Type B pancreatic cell (in vitro differentiated cells): ENCODE results near the gene GPR42. TPM values are rescaled to one million over a fixed set of nuclear protein-coding genes. Genes with fewer than 3 reads are reported as not detected.
"Not testable (repeated sequence)": the region's sequence is repeated elsewhere in the genome, so short reads cannot be mapped to it uniquely, and the experiment has no call there.

Source experiments
- DNase-seq: peaks from one replicate; pipeline ENCODE4 v3.0.0; 2021; ENCODE audit warnings: mixed read lengths; ENCODE audit not compliant: unreplicated experiment; ENCODE audit errors: extremely low spot score
- H3K27ac Mint-ChIP-seq: 2 replicates; pipeline ENCODE4 v1.8.0; 2021; ENCODE audit warnings: mild to moderate bottlenecking, mixed read lengths
- H3K27me3 Mint-ChIP-seq: 2 replicates; pipeline ENCODE4 v1.8.0; 2021; ENCODE audit warnings: mixed read lengths
- H3K36me3 Mint-ChIP-seq: 2 replicates; pipeline ENCODE4 v1.8.0; 2021; ENCODE audit warnings: mixed read lengths
- H3K4me1 Mint-ChIP-seq: one replicate; pipeline ENCODE4 v1.8.0; 2021; ENCODE audit warnings: mixed read lengths; ENCODE audit not compliant: unreplicated experiment
- H3K4me3 Mint-ChIP-seq: 2 replicates; pipeline ENCODE4 v1.8.0; 2021; ENCODE audit warnings: mild to moderate bottlenecking, mixed read lengths
- H3K9me3 Mint-ChIP-seq: 2 replicates; pipeline ENCODE4 v1.8.0; 2021; ENCODE audit warnings: mixed read lengths
- total RNA-seq: library from RNA; stranded (reverse); gene quantifications from 2 replicates; pipeline ENCODE4 v1.2.1, GENCODE V29; 2021; ENCODE audit warnings: low replicate concordance
- TF ChIP-seq, protein P1 (sequence below): fragments of 200-600 bp; sonication (generic); conservative IDR thresholded peaks from 2 replicates; pipeline ENCODE4 v1.5.0; 2021; ENCODE audit warnings: antibody characterized with exemption, mild to moderate bottlenecking

The GPR42 gene
- total RNA-seq, 1 donor from 2014 or later, result not detected

DNA sequence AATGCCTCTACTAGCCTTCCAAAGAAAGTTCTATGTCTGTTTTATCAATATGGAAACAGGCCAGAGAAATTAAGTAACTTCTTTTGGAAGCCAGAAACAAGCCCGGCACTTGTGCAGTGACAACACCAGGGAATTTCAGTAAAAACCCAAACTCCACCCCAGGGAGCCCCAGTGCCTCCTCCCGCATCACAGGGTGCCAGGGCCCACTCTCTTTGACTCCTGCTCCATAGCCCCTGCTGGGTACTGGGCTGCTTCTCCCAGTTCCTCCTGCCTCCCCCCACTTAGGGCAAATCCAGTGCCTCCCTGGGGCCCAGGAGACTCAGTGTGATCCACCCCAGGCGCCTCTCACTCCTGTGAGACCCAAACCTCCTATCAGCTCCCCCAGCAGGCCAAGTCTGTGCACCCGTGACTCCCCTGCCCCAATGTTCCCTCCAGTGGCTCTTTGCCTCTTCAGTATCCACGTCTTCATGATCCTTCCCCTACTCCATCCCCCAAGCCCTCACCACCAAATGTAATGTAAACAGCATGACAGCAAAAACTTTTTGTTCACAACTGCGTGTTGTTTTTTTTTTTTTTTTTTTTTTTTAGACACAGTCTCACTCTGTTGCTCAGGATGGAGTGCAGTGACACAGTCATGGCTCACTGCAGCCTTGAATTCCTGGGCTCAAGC lies 14.9 kb upstream of the GPR42 start:
- H3K36me3 Mint-ChIP-seq, result no peaks in the 10 kb centered on the region
- H3K4me1 Mint-ChIP-seq, result peaks cover 10% of the 10 kb centered on the region
- H3K4me3 Mint-ChIP-seq, result no peak overlapping the region
- H3K9me3 Mint-ChIP-seq, result no peaks in the 10 kb centered on the region
- H3K27ac Mint-ChIP-seq, result no peak overlapping the region
- H3K27me3 Mint-ChIP-seq, result peaks cover 5% of the 10 kb centered on the region
- TF ChIP-seq, protein P1, sequence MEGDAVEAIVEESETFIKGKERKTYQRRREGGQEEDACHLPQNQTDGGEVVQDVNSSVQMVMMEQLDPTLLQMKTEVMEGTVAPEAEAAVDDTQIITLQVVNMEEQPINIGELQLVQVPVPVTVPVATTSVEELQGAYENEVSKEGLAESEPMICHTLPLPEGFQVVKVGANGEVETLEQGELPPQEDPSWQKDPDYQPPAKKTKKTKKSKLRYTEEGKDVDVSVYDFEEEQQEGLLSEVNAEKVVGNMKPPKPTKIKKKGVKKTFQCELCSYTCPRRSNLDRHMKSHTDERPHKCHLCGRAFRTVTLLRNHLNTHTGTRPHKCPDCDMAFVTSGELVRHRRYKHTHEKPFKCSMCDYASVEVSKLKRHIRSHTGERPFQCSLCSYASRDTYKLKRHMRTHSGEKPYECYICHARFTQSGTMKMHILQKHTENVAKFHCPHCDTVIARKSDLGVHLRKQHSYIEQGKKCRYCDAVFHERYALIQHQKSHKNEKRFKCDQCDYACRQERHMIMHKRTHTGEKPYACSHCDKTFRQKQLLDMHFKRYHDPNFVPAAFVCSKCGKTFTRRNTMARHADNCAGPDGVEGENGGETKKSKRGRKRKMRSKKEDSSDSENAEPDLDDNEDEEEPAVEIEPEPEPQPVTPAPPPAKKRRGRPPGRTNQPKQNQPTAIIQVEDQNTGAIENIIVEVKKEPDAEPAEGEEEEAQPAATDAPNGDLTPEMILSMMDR, result no peak
- peak; percentile 36 for DNase-seq

DNA sequence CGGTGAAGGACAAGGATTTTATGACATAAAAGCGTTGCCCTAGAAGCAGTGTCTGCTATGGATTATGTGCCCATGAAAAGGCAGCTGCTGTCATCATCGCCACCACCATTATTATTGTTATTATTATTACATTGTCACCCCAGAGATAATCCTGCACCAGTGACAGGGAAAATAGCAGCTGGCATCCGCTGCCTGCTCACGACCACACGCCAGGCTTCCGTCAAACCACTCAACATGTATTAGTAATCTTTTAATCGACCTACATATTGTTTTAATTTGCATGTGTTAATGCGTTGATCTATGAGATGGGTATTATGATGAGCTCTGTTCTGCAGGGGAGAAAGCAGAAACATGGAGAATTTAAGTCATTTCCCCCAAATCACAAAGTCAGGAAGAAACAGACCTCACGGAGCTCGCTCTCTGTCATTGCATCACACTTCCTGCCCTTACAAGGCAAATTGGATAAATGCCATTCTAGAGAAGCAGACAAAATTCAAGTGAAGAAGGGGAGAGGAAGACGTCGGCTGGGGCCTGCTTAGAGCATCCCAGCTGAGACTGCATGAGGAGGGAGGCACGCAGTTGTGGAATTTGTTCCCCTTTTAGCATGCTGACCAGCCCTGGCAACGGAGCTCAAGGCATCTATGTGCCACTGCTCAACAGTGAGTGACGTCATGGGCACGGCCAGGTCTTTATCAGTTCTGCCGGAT lies 12.8 kb upstream of the GPR42 start, which contains the start of gene FFAR3:
Gene FFAR3, plus strand, starts transcription at position 594 of the 707 bp plus-strand sequence. CDS start 431 bp downstream, outside the sequence.
- no peaks in the 10 kb centered on the region for H3K36me3 Mint-ChIP-seq
- TF ChIP-seq, protein P1, result no peak

DNA sequence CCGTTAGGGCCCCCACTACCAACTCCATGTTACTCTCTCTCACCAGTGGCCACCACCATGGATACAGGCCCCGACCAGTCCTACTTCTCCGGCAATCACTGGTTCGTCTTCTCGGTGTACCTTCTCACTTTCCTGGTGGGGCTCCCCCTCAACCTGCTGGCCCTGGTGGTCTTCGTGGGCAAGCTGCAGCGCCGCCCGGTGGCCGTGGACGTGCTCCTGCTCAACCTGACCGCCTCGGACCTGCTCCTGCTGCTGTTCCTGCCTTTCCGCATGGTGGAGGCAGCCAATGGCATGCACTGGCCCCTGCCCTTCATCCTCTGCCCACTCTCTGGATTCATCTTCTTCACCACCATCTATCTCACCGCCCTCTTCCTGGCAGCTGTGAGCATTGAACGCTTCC lies 12.0 kb upstream of the GPR42 start:
- not testable (repeated sequence) for H3K9me3 Mint-ChIP-seq, H3K4me1 Mint-ChIP-seq, H3K27me3 Mint-ChIP-seq, H3K4me3 Mint-ChIP-seq, H3K36me3 Mint-ChIP-seq, DNase-seq, H3K27ac Mint-ChIP-seq

More for the DNA sequence above, 12.8 kb upstream of the GPR42 start, which contains the start of gene FFAR3:
- Mint-ChIP-seq H3K4me3 (no peak within 1 kb of the TSS), H3K9me3 (no peaks in the 10 kb centered on the region), H3K27ac (peak within 1 kb of the TSS; percentile 40), H3K27me3 (no peaks in the 10 kb centered on the region), H3K4me1 (peaks cover 4% of the 10 kb centered on the region)
- no peak for DNase-seq

DNA sequence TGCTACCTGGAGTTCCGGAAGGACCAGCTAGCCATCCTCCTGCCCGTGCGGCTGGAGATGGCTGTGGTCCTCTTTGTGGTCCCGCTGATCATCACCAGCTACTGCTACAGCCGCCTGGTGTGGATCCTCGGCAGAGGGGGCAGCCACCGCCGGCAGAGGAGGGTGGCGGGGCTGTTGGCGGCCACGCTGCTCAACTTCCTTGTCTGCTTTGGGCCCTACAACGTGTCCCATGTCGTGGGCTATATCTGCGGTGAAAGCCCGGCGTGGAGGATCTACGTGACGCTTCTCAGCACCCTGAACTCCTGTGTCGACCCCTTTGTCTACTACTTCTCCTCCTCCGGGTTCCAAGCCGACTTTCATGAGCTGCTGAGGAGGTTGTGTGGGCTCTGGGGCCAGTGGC lies 11.5 kb upstream of the GPR42 start:
- not testable (repeated sequence) for H3K9me3 Mint-ChIP-seq, H3K36me3 Mint-ChIP-seq, H3K4me3 Mint-ChIP-seq, H3K4me1 Mint-ChIP-seq, H3K27me3 Mint-ChIP-seq, H3K27ac Mint-ChIP-seq
- peak; percentile 43 for DNase-seq

DNA sequence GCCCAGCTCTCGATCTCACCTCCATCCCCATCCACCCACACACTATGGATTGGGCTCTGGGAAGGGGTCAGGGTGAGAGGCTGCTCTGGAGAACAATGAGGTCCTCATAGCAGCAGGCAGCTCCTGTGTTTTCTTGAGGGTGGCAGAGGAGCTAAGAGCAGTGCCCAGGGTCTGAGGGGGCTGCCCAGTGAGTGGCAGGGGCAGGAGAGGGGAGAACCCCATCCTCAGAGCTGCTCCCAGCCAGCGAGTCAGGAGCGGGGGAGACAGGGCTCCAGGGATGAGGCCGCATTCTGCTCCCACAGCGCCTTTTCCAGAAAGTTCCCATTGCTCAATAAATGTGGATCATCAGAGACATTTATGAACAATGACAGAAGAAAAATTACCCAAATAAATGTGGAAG lies 10.8 kb upstream of the GPR42 start:
- H3K27ac Mint-ChIP-seq, result not testable (repeated sequence)

DNA sequence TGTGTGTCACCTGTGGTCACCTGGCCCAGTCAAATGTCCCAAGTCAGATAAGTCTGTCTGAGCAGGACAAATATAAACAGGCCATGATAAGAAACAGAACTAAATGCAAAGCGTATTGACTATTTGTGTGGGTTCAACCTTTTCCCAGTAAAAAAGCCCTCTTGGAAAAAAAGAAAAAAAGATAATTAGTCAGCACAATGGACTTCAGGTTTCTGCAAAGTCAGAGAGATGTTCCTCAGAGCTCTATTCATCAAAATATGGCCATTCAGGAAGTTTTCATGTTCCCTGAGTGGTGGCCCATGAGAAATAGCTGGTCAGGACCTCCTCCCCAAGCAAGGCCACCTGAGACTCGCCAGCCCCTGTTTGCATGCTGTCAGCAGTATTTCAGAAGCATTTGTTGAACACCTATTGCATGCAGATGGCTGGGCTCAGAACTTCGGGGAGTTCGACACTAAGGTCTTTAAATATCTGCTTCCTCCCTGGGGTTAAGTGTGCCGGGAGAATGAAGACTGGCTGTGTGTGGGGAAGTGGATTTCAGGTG lies 9.9 kb upstream of the GPR42 start:
- H3K9me3 Mint-ChIP-seq, result no peaks in the 10 kb centered on the region
- H3K27ac Mint-ChIP-seq, result no peak overlapping the region
- H3K4me3 Mint-ChIP-seq, result no peak overlapping the region
- H3K4me1 Mint-ChIP-seq, result peaks cover 4% of the 10 kb centered on the region
- H3K27me3 Mint-ChIP-seq, result no peaks in the 10 kb centered on the region
- no peak for DNase-seq
- TF ChIP-seq, protein P1, result no peak
- no peaks in the 10 kb centered on the region for H3K36me3 Mint-ChIP-seq

More for the DNA sequence above, 10.8 kb upstream of the GPR42 start:
- H3K9me3 Mint-ChIP-seq, H3K4me1 Mint-ChIP-seq, H3K36me3 Mint-ChIP-seq, H3K4me3 Mint-ChIP-seq, H3K27me3 Mint-ChIP-seq: not testable (repeated sequence)
- peak; percentile 22 for DNase-seq
